Endothelial cell of umbilical vein (primary cell): ENCODE measurements around the gene KCNJ2. TPM values are rescaled to one million over a fixed set of nuclear protein-coding genes. Genes with fewer than 3 reads are reported as not detected.

ENCODE experiments used
- BruUV-seq: library from RNA; stranded (reverse); fragments of 400-500 nt; replicated peaks from 2 replicates; lab custom pipeline; 2021; lab: Mats Ljungman, UMichigan
- CTCF ChIA-PET: fragments of 300-600, 350-600 bp; sonication (Branson Sonifier 250); formaldehyde crosslinking; loops from one replicate; lab custom pipeline; 2021; ENCODE audit warnings: antibody characterized with exemption, inconsistent platforms; lab: Charles Lee
- POLR2A ChIA-PET: fragments of 300-600, 350-600 bp; sonication (Branson Sonifier 250); formaldehyde crosslinking; loops from one replicate; lab custom pipeline; 2021; ENCODE audit warnings: antibody characterized with exemption, inconsistent platforms; lab: Charles Lee
- DNase-seq: peaks from one replicate; pipeline ENCODE4 v3.0.0-alpha.2; 2011; ENCODE audit warnings: low read depth, low spot score
- FAIRE-seq: peaks from 2 replicates; lab custom pipeline; 2011; peaks lifted over from hg19 to GRCh38; lab: Jason Lieb, UNC
- H2AFZ ChIP-seq: 2 replicates; pipeline ENCODE4 v1.6.0; 2012; ENCODE audit warnings: low read depth, low read length, control low read depth, inconsistent platforms
- H3K27ac ChIP-seq: 2 replicates; pipeline ENCODE4 v1.5.1; 2011; ENCODE audit warnings: low read depth, mild to moderate bottlenecking, control low read depth, low read length, moderate library complexity; ENCODE audit not compliant: insufficient read depth
- H3K27me3 ChIP-seq, 2 experiments: 2 replicates each; pipeline versions ENCODE4 v1.6.0 to v1.6.1; 2011; ENCODE audit warnings: low read length in 2 of 2, mixed read lengths in 1 of 2; ENCODE audit not compliant: control insufficient read depth in 2 of 2, insufficient read depth in 2 of 2
- H3K36me3 ChIP-seq, 2 experiments: 2 replicates in 1 of 2; 3 replicates in 1 of 2; pipeline ENCODE4 v1.5.1; 2011; ENCODE audit warnings: low read length in 2 of 2, mild to moderate bottlenecking in 1 of 2, moderate library complexity in 1 of 2; ENCODE audit not compliant: control insufficient read depth in 2 of 2, insufficient read depth in 2 of 2; ENCODE audit errors: extremely low read depth in 1 of 2
- H3K4me1 ChIP-seq: 3 replicates; pipeline ENCODE4 v1.5.1; 2011; ENCODE audit warnings: mild to moderate bottlenecking, low read length; ENCODE audit not compliant: control insufficient read depth, insufficient read depth; ENCODE audit errors: extremely low read depth
- H3K4me2 ChIP-seq: 2 replicates; pipeline ENCODE4 v1.6.1; 2011; ENCODE audit warnings: low read length, control low read depth, mixed read lengths; ENCODE audit not compliant: insufficient read depth
- H3K4me3 ChIP-seq, 3 experiments: fragments of 200-600 bp in 1 of 3; sonication (generic), shearing (Covaris generic) in 1 of 3; replicated peaks in 1 of 3; 2 replicates each; pipeline ENCODE4 v1.5.1; 2011 to 2016; ENCODE audit warnings: control low read depth in 3 of 3, low read length in 3 of 3, mild to moderate bottlenecking in 2 of 3, inconsistent platforms in 1 of 3, low read depth in 1 of 3, moderate library complexity in 1 of 3; ENCODE audit not compliant: insufficient read depth in 1 of 3
- H3K79me2 ChIP-seq: 2 replicates; pipeline ENCODE4 v1.6.0; 2012; ENCODE audit warnings: low read length, inconsistent platforms; ENCODE audit not compliant: control insufficient read depth, insufficient read depth
- H3K9ac ChIP-seq: replicated peaks from 2 replicates; pipeline ENCODE3; 2011; ENCODE audit warnings: low read length, control low read depth; ENCODE audit not compliant: insufficient read depth; ENCODE audit errors: extremely low read depth
- H3K9me1 ChIP-seq: replicated peaks from 3 replicates; pipeline ENCODE4 v1.6.0; 2011; ENCODE audit warnings: mild to moderate bottlenecking, low read length; ENCODE audit not compliant: control insufficient read depth, insufficient read depth; ENCODE audit errors: extremely low read depth
- H3K9me3 ChIP-seq: replicated peaks from 2 replicates; pipeline ENCODE4 v1.5.1; 2012; ENCODE audit warnings: low read length, inconsistent platforms; ENCODE audit not compliant: control insufficient read depth, insufficient read depth
- H4K20me1 ChIP-seq: replicated peaks from 2 replicates; pipeline ENCODE3; 2011; ENCODE audit warnings: mild to moderate bottlenecking, low read length; ENCODE audit not compliant: control insufficient read depth, insufficient read depth; ENCODE audit errors: extremely low read depth
- CTCF ChIP-seq, 2 donors: IDR thresholded peaks; 1 replicate in 1 of 2; 2 replicates in 1 of 2; pipeline ENCODE4 v1.5.1; 2011; ENCODE audit warnings: low read length in 2 of 2, mild to moderate bottlenecking in 2 of 2, moderate library complexity in 2 of 2, control low read depth in 1 of 2, inconsistent platforms in 1 of 2, low read depth in 1 of 2; ENCODE audit not compliant: insufficient read depth in 1 of 2; ENCODE audit errors: extremely low read depth in 1 of 2
- EZH2 ChIP-seq: IDR thresholded peaks from 2 replicates; pipeline ENCODE4 v1.6.1; 2012; ENCODE audit warnings: borderline replicate concordance, low read depth, mild to moderate bottlenecking, moderate library complexity, low read length, inconsistent platforms; ENCODE audit not compliant: severe bottlenecking
- FOS ChIP-seq: IDR thresholded peaks from 2 replicates; pipeline ENCODE4 v1.6.1; 2011; ENCODE audit warnings: mild to moderate bottlenecking, low read length, moderate library complexity, borderline replicate concordance; ENCODE audit not compliant: insufficient read depth
- GATA2 ChIP-seq: IDR thresholded peaks from 2 replicates; pipeline ENCODE4 v1.7.0; 2011; ENCODE audit warnings: low read depth, mild to moderate bottlenecking, moderate library complexity, mixed read lengths, low read length; ENCODE audit not compliant: insufficient read length, insufficient read depth
- JUN ChIP-seq: IDR thresholded peaks from 2 replicates; pipeline ENCODE4 v1.6.1; 2011; ENCODE audit warnings: borderline replicate concordance, low read depth; ENCODE audit not compliant: insufficient read length, insufficient read depth
- MYC ChIP-seq: IDR thresholded peaks from one replicate; pipeline ENCODE4 v1.6.1; 2011; ENCODE audit warnings: mild to moderate bottlenecking, low read depth, low read length
- POLR2A ChIP-seq: IDR thresholded peaks from 2 replicates; pipeline ENCODE4 v1.6.1; 2012; ENCODE audit warnings: low read depth, mild to moderate bottlenecking, control low read depth, low read length
- POLR2AphosphoS5 ChIP-seq: IDR thresholded peaks from 2 replicates; pipeline ENCODE4 v1.6.1; 2012; ENCODE audit warnings: low read depth, mild to moderate bottlenecking, control low read depth, low read length, moderate library complexity; ENCODE audit not compliant: insufficient read depth
- dilution Hi-C: fragments of 300-500 bp; cut with MboI; formaldehyde crosslinking; loops from one replicate; pipeline ENCODE4 v1.15.0; 2019; ENCODE audit warnings: low sequenced_read_pairs; ENCODE audit not compliant: extremely low pct_ligation_motif_present
- intact Hi-C: fragments of 100-400 bp; cut with micrococcal nuclease; formaldehyde crosslinking; loops from one replicate; pipeline ENCODE4 v1.10.0; 2022
- polyA plus RNA-seq, 4 experiments: library from polyadenylated mRNA; depleted of rRNA in 3 of 4; stranded (reverse) in 3 of 4; unstranded in 1 of 4; fragments of >200 nt; gene quantifications; 2 replicates each; pipeline versions ENCODE4 v1.2.1 to v1.2.3, GENCODE V29; 2011 to 2012; ENCODE audit warnings: missing spikeins in 1 of 4
- total RNA-seq: library from RNA; stranded (reverse); gene quantifications from 2 replicates; pipeline ENCODE4 v1.2.3, GENCODE V29; 2021
- TF ChIP-seq, protein P1 (sequence below): IDR thresholded peaks from 2 replicates; pipeline ENCODE4 v1.6.1; 2011; ENCODE audit not compliant: insufficient read depth, insufficient read length

KCNJ2 gene
- total and polyA plus RNA-seq, 2 donors (not counting 3 experiments of a cell fraction or from before 2014, with no cell fraction given), result 8.3 to 11.5 TPM

DNA sequence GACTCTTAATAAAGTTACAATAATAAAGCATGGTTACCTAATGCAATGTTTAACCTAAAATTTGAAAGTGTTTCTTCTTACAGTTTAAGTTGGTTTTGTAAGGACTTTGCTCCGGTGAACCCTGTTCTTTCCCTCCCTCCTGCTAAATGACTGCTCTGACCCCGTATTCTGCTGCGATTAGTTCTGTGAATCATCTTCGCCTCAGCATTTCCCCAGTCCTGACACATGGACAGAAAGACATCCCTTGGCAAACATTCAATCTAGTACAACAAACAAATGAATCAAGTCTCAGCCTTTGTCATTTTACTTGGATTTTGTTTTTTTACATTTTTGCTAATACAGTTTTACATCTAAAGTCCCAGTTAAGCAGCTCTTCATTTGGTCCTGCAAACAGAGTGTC, 15.4 kb downstream of the KCNJ2 start:
- TF ChIP-seq EZH2 (no peak), MYC (no peak), FOS (peak; percentile 93), GATA2 (peak; percentile 57), POLR2A (no peak), CTCF (IDR thresholded peaks at IDR 0.05; ENCODE audit: extremely low read depth in 1 of 2, insufficient read depth in 1 of 2, low read depth in 1 of 2, low read length in 2 of 2) (no peak)
- H2AFZ ChIP-seq, result no peak overlapping the region
- peak; percentile 85 for FAIRE-seq
- dilution Hi-C loops (no loop called here), intact Hi-C loops (no loop called here)
- peak; percentile 75 for DNase-seq
- H3K79me2 ChIP-seq, result no peaks in the 10 kb centered on the region
- H3K9me3 ChIP-seq, result no peaks in the 10 kb centered on the region
- no peaks in the 10 kb centered on the region for H3K27me3 ChIP-seq
- no peaks in the 10 kb centered on the region for H3K36me3 ChIP-seq
- H3K4me3 ChIP-seq, result no peak overlapping the region
- ChIA-PET POLR2A (no interaction called here), CTCF (interaction anchor here (0.9 kb wide), 1 partner anchor 58 kb away, joined by 3 read pairs; no protein-coding TSS in a partner anchor)
- peak overlapping the region; percentile 45 for H3K4me2 ChIP-seq
- peaks cover 20% of the 10 kb centered on the region for H3K4me1 ChIP-seq
- H3K9me1 ChIP-seq, result no peaks in the 10 kb centered on the region
- no peak overlapping the region for H3K27ac ChIP-seq
- no TSS peak for BruUV-seq
- H4K20me1 ChIP-seq, result no peaks in the 10 kb centered on the region
- H3K9ac ChIP-seq, result no peak overlapping the region

- Histone ChIP-seq H4K20me1 (no peaks in the 10 kb centered on the region), H3K79me2 (no peaks in the 10 kb centered on the region), H3K4me3 (no peak overlapping the region), H2AFZ (no peak overlapping the region), H3K9me3 (no peaks in the 10 kb centered on the region), H3K9me1 (no peaks in the 10 kb centered on the region), H3K27ac (no peak overlapping the region), H3K27me3 (no peaks in the 10 kb centered on the region), H3K4me2 (no peak overlapping the region), H3K9ac (no peak overlapping the region), H3K36me3 (no peaks in the 10 kb centered on the region), H3K4me1 (peaks cover 20% of the 10 kb centered on the region)
- ChIA-PET CTCF (interaction anchor here (0.7 to 0.9 kb wide), 3 partner anchors 13 to 191 kb away, joined by 3 read pairs; no protein-coding TSS in a partner anchor), POLR2A (no interaction called here)
- no TSS peak for BruUV-seq
- dilution Hi-C loops (no loop called here), intact Hi-C loops (no loop called here)
- TF ChIP-seq GATA2, result no peak
- no peak for TF ChIP-seq CTCF (IDR thresholded peaks at IDR 0.05; ENCODE audit: extremely low read depth in 1 of 2, insufficient read depth in 1 of 2, low read depth in 1 of 2, low read length in 2 of 2)
- TF ChIP-seq POLR2A, result no peak
- TF ChIP-seq MYC, result no peak
- no peak for TF ChIP-seq POLR2AphosphoS5
- TF ChIP-seq EZH2, result no peak
- no peak for TF ChIP-seq FOS
- no peak for TF ChIP-seq JUN
- TF ChIP-seq, protein P1, sequence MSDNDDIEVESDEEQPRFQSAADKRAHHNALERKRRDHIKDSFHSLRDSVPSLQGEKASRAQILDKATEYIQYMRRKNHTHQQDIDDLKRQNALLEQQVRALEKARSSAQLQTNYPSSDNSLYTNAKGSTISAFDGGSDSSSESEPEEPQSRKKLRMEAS, result no peak
- FAIRE-seq (no peak), DNase-seq (no peak)
These were observed 16.0 kb downstream of the KCNJ2 start for GRCh38 chr17:70185285-70185684.
